PC-3 (cell line): Measurements from ENCODE around the gene KCNQ1.

Source experiments
- EZH2 ChIP-seq: fragments of 300-600 bp; sonication (generic); IDR thresholded peaks from one replicate; pipeline ENCODE4 v1.6.1; 2017; ENCODE audit warnings: antibody characterized with exemption, mild to moderate bottlenecking, low read length; ENCODE audit not compliant: unreplicated experiment
- TF ChIP-seq, protein P1 (sequence below): fragments of 300-600 bp; sonication (generic); conservative IDR thresholded peaks from 2 replicates; pipeline ENCODE4 v1.5.1; 2017; ENCODE audit warnings: antibody characterized with exemption, low read depth, mild to moderate bottlenecking, low read length

GRCh38 chr11:2549080-2549479 lies 104.3 kb downstream of the KCNQ1 start:
- TF ChIP-seq, protein P1, sequence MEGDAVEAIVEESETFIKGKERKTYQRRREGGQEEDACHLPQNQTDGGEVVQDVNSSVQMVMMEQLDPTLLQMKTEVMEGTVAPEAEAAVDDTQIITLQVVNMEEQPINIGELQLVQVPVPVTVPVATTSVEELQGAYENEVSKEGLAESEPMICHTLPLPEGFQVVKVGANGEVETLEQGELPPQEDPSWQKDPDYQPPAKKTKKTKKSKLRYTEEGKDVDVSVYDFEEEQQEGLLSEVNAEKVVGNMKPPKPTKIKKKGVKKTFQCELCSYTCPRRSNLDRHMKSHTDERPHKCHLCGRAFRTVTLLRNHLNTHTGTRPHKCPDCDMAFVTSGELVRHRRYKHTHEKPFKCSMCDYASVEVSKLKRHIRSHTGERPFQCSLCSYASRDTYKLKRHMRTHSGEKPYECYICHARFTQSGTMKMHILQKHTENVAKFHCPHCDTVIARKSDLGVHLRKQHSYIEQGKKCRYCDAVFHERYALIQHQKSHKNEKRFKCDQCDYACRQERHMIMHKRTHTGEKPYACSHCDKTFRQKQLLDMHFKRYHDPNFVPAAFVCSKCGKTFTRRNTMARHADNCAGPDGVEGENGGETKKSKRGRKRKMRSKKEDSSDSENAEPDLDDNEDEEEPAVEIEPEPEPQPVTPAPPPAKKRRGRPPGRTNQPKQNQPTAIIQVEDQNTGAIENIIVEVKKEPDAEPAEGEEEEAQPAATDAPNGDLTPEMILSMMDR, result no peak
- TF ChIP-seq EZH2, result no peak
